Mesendoderm (in vitro differentiated cells): Measurements from ENCODE around the gene EIF3M.

Experiments
- DNase-seq: peaks from one replicate; pipeline ENCODE4 v3.0.0; 2013
- H2AK5ac ChIP-seq: 2 replicates; pipeline ENCODE4 v1.6.1; 2013; ENCODE audit warnings: low read length, inconsistent platforms
- H2BK120ac ChIP-seq: 2 replicates; pipeline ENCODE4 v1.6.1; 2013; ENCODE audit warnings: low read depth, mild to moderate bottlenecking, low read length, moderate library complexity, mixed read lengths
- H2BK15ac ChIP-seq: replicated peaks from 2 replicates; pipeline ENCODE4 v1.6.1; 2013; ENCODE audit warnings: low read depth, mild to moderate bottlenecking, moderate library complexity
- H2BK5ac ChIP-seq: 2 replicates; pipeline ENCODE4 v1.6.1; 2013; ENCODE audit warnings: low read length, inconsistent platforms
- H3K18ac ChIP-seq: 2 replicates; pipeline ENCODE4 v1.6.1; 2013; ENCODE audit warnings: mild to moderate bottlenecking, low read length, mixed read lengths
- H3K23ac ChIP-seq: one replicate; pipeline ENCODE4 v1.6.1; 2013; ENCODE audit warnings: low read length
- H3K27ac ChIP-seq: 2 replicates; pipeline ENCODE4 v1.5.1; 2013; ENCODE audit warnings: low read depth, mild to moderate bottlenecking, inconsistent platforms, low read length, moderate library complexity
- H3K27me3 ChIP-seq: 2 replicates; pipeline ENCODE4 v1.6.1; 2013; ENCODE audit warnings: low read length, control low read depth, mild to moderate bottlenecking, inconsistent platforms; ENCODE audit not compliant: insufficient read depth, poor library complexity
- H3K36me3 ChIP-seq: 2 replicates; pipeline ENCODE4 v1.6.1; 2013; ENCODE audit warnings: low read length, inconsistent platforms; ENCODE audit not compliant: control insufficient read depth, insufficient read depth
- H3K4ac ChIP-seq: one replicate; pipeline ENCODE4 v1.6.1; 2013; ENCODE audit warnings: low read depth, mild to moderate bottlenecking, low read length, moderate library complexity
- H3K4me1 ChIP-seq: 2 replicates; pipeline ENCODE4 v1.6.1; 2013; ENCODE audit warnings: low read depth, low read length, inconsistent platforms; ENCODE audit not compliant: control insufficient read depth
- H3K4me2 ChIP-seq: 2 replicates; pipeline ENCODE4 v1.6.1; 2013; ENCODE audit warnings: low read length
- H3K4me3 ChIP-seq: 2 replicates; pipeline ENCODE4 v1.5.1; 2013; ENCODE audit warnings: mild to moderate bottlenecking, low read length
- H3K56ac ChIP-seq: one replicate; pipeline ENCODE4 v1.6.1; 2013; ENCODE audit warnings: low read length
- H3K79me1 ChIP-seq: 2 replicates; pipeline ENCODE4 v1.6.1; 2013; ENCODE audit warnings: low read length, inconsistent platforms
- H3K79me2 ChIP-seq: 2 replicates; pipeline ENCODE4 v1.6.1; 2013; ENCODE audit warnings: mild to moderate bottlenecking, low read length; ENCODE audit not compliant: control insufficient read depth, insufficient read depth
- H3K9ac ChIP-seq: 2 replicates; pipeline ENCODE4 v1.6.1; 2013; ENCODE audit warnings: low read length, inconsistent platforms
- H4K5ac ChIP-seq: one replicate; pipeline ENCODE4 v1.6.1; 2013; ENCODE audit warnings: low read length
- H4K8ac ChIP-seq: one replicate; pipeline ENCODE4 v1.6.1; 2013; ENCODE audit warnings: low read depth, mild to moderate bottlenecking, control low read depth, low read length, moderate library complexity
- WGBS: extraction: QIAGEN DNeasy Blood & Tissue Kit; methylation state at CpG from one replicate; pipeline ENCODE4 v1.1.7; 2013; ENCODE audit warnings: low lambda C conversion rate, missing lambda C conversion rate; ENCODE audit not compliant: insufficient coverage; ENCODE audit errors: extremely low coverage; 5-methylcytosine and 5-hydroxymethylcytosine counted together

The EIF3M gene

DNA sequence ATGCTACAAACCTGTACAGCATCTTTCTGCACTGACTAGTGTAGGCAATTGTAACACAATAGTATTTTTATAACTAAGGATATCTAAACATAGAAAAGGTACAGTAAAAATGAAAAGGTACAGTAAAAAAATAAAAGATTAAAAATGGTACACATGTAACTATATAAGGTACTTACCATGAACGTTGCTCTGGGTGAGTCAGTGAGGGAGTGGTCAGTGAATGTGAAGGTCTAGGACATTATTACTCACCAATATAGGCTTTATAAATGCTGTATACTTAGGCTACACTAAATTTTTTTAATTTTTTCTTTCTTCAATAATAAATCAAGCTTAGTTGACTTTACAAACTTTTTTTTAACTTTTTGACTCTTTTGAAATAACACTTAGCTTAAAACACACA lies 59.9 kb downstream of the EIF3M start:
- H3K4ac ChIP-seq, result no peak overlapping the region
- no peaks in the 10 kb centered on the region for H3K79me2 ChIP-seq
- H2BK15ac ChIP-seq, result no peak overlapping the region
- H3K9ac ChIP-seq, result no peak overlapping the region
- no peak overlapping the region for H3K4me3 ChIP-seq
- H2BK120ac ChIP-seq, result no peak overlapping the region
- H3K36me3 ChIP-seq, result no peaks in the 10 kb centered on the region
- no peak overlapping the region for H3K56ac ChIP-seq
- no peaks in the 10 kb centered on the region for H3K4me1 ChIP-seq
- H3K79me1 ChIP-seq, result no peaks in the 10 kb centered on the region
- no peak overlapping the region for H3K4me2 ChIP-seq
- H4K8ac ChIP-seq, result no peak overlapping the region
- no peak overlapping the region for H3K27ac ChIP-seq
- no peak overlapping the region for H2BK5ac ChIP-seq
- H3K27me3 ChIP-seq, result no peaks in the 10 kb centered on the region
- no peak overlapping the region for H2AK5ac ChIP-seq
- H3K18ac ChIP-seq, result no peak overlapping the region
- no peak overlapping the region for H4K5ac ChIP-seq
- no peak overlapping the region for H3K23ac ChIP-seq
- DNase-seq, result no peak
- WGBS, result no CpG with 5 or more reads among the region's 1 CpG
